Liver (tissue), 9 donors: Measurements from ENCODE around the gene SESN3. TPM values are rescaled to one million over a fixed set of nuclear protein-coding genes. Genes with fewer than 3 reads are reported as not detected.

Source experiments
- DNase-seq: peaks from one replicate; pipeline ENCODE4 v3.0.0-alpha.2; 2017; ENCODE audit warnings: low spot score
- H3K27ac ChIP-seq, 2 donors: one replicate each; pipeline ENCODE4 v1.7.0; 2013; ENCODE audit warnings: inconsistent platforms in 2 of 2, low read length in 2 of 2, control low read depth in 1 of 2, low read depth in 1 of 2, mild to moderate bottlenecking in 1 of 2
- H3K27me3 ChIP-seq, 4 donors: one replicate each; pipeline versions ENCODE4 v1.6.1 to v1.7.0; 2013; ENCODE audit warnings: low read length in 3 of 4, inconsistent platforms in 1 of 4, mild to moderate bottlenecking in 1 of 4, moderate library complexity in 1 of 4; ENCODE audit not compliant: control insufficient read depth in 4 of 4, insufficient read depth in 4 of 4
- H3K36me3 ChIP-seq, 4 donors: one replicate each; pipeline versions ENCODE4 v1.6.1 to v1.7.0; 2013; ENCODE audit warnings: low read length in 3 of 4, mild to moderate bottlenecking in 3 of 4, low read depth in 1 of 4, moderate library complexity in 1 of 4; ENCODE audit not compliant: control insufficient read depth in 4 of 4, insufficient read depth in 3 of 4
- H3K4me1 ChIP-seq, 4 donors: one replicate each; pipeline versions ENCODE4 v1.6.1 to v1.7.0; 2013; ENCODE audit warnings: low read length in 3 of 4, mild to moderate bottlenecking in 3 of 4, moderate library complexity in 1 of 4; ENCODE audit not compliant: control insufficient read depth in 4 of 4, insufficient read depth in 4 of 4
- H3K4me3 ChIP-seq, 3 donors: one replicate each; pipeline versions ENCODE4 v1.6.1 to v1.7.0; 2013; ENCODE audit warnings: low read length in 3 of 3, control low read depth in 1 of 3, low read depth in 1 of 3, mild to moderate bottlenecking in 1 of 3
- H3K9ac ChIP-seq, 2 donors: one replicate each; pipeline ENCODE4 v1.7.0; 2013; ENCODE audit warnings: low read length in 2 of 2, mild to moderate bottlenecking in 2 of 2, moderate library complexity in 2 of 2, control low read depth in 1 of 2, low read depth in 1 of 2
- H3K9me3 ChIP-seq, 4 donors: one replicate each; pipeline versions ENCODE4 v1.6.1 to v1.7.0; 2013; ENCODE audit warnings: low read length in 3 of 4; ENCODE audit not compliant: control insufficient read depth in 4 of 4
- ATF3 ChIP-seq: IDR thresholded peaks from 2 replicates; pipeline ENCODE4 v1.6.1; 2016; ENCODE audit warnings: antibody characterized with exemption
- CTCF ChIP-seq: fragments of 150-350 bp; IDR thresholded peaks from 2 replicates; pipeline ENCODE4 v1.5.1; 2017; ENCODE audit warnings: improper control_type of control experiment, low read depth, low read length; ENCODE audit not compliant: missing input control
- EGR1 ChIP-seq, 2 donors: IDR thresholded peaks; 2 replicates each; pipeline ENCODE4 v1.6.1; 2016 to 2018; ENCODE audit warnings: antibody characterized with exemption in 2 of 2, low read depth in 2 of 2
- FOXA1 ChIP-seq: IDR thresholded peaks from 2 replicates; pipeline ENCODE4 v1.6.1; 2016; ENCODE audit warnings: antibody characterized with exemption
- FOXA2 ChIP-seq: IDR thresholded peaks from 2 replicates; pipeline ENCODE4 v1.6.1; 2016; ENCODE audit warnings: antibody characterized with exemption
- GABPA ChIP-seq, 2 donors: IDR thresholded peaks in 1 of 2; conservative IDR thresholded peaks in 1 of 2; 2 replicates each; pipeline ENCODE4 v1.6.1; 2016; ENCODE audit warnings: antibody characterized with exemption in 2 of 2, mild to moderate bottlenecking in 1 of 2, moderate library complexity in 1 of 2
- HNF4A ChIP-seq, 2 donors: conservative IDR thresholded peaks; 2 replicates each; pipeline ENCODE4 v1.6.1; 2016; ENCODE audit warnings: antibody characterized with exemption in 2 of 2, mild to moderate bottlenecking in 2 of 2
- HNF4G ChIP-seq: IDR thresholded peaks from 2 replicates; pipeline ENCODE4 v1.6.1; 2016; ENCODE audit warnings: antibody characterized with exemption
- JUND ChIP-seq, 2 donors: IDR thresholded peaks; 2 replicates each; pipeline ENCODE4 v1.6.1; 2016; ENCODE audit warnings: antibody characterized with exemption in 2 of 2
- NR2F2 ChIP-seq: IDR thresholded peaks from 2 replicates; pipeline ENCODE4 v1.6.1; 2016; ENCODE audit warnings: antibody characterized with exemption
- RAD21 ChIP-seq, 2 donors: IDR thresholded peaks; 2 replicates each; pipeline ENCODE4 v1.6.1; 2016; ENCODE audit warnings: antibody characterized with exemption in 2 of 2, mild to moderate bottlenecking in 2 of 2
- REST ChIP-seq: IDR thresholded peaks from 2 replicates; pipeline ENCODE4 v1.6.1; 2016; ENCODE audit warnings: antibody characterized with exemption, mild to moderate bottlenecking
- RXRA ChIP-seq, 2 donors: IDR thresholded peaks; 2 replicates each; pipeline ENCODE4 v1.6.1; 2017 to 2018; ENCODE audit warnings: antibody characterized with exemption in 2 of 2, mild to moderate bottlenecking in 1 of 2
- SP1 ChIP-seq: IDR thresholded peaks from 2 replicates; pipeline ENCODE4 v1.6.1; 2018; ENCODE audit warnings: antibody characterized with exemption, mild to moderate bottlenecking
- TAF1 ChIP-seq: conservative IDR thresholded peaks from 2 replicates; pipeline ENCODE4 v1.6.1; 2016; ENCODE audit warnings: antibody characterized with exemption, mild to moderate bottlenecking
- YY1 ChIP-seq: IDR thresholded peaks from 2 replicates; pipeline ENCODE4 v1.6.1; 2016; ENCODE audit warnings: antibody characterized with exemption, mild to moderate bottlenecking
- ZBTB33 ChIP-seq: IDR thresholded peaks from 2 replicates; pipeline ENCODE4 v1.6.1; 2016; ENCODE audit warnings: antibody characterized with exemption
- WGBS: extraction: QIAGEN DNeasy Blood & Tissue Kit; methylation state at CpG from one replicate; pipeline ENCODE4 v1.1.7; 2013; 5-methylcytosine and 5-hydroxymethylcytosine counted together
- polyA plus RNA-seq, 2 donors: library from polyadenylated mRNA; stranded (reverse) in 1 of 2; unstranded in 1 of 2; fragments of 200-250 nt in 1 of 2; fragments of >200 nt in 1 of 2; fragmentation: Nextera tagmentation in 1 of 2; extraction: Ambion mirVana in 1 of 2; gene quantifications; one replicate each; pipeline versions ENCODE4 v1.2.1 to v1.2.3, GENCODE V29; 2013 to 2015
- total RNA-seq, 2 donors: library from RNA; depleted of rRNA; stranded (reverse); fragments of >200 nt; gene quantifications; one replicate each; pipeline ENCODE4 v1.2.3, GENCODE V29; 2014
- donor health status: healthy.
- donor health status: healthy.
- donor health status: healthy.
- donor health status: healthy.
- donor health status: healthy.

SESN3 gene
- total and polyA plus RNA-seq, 4 donors = 0.85 to 46.6 (median 2.6) TPM

- TF ChIP-seq HNF4G = no peak
- TF ChIP-seq JUND (IDR thresholded peaks at IDR 0.05) = no peak
- TF ChIP-seq FOXA1 = no peak
- no peak for TF ChIP-seq REST
- no peak for TF ChIP-seq RAD21 (IDR thresholded peaks at IDR 0.05)
- no peak for TF ChIP-seq EGR1 (IDR thresholded peaks at IDR 0.05; ENCODE audit: low read depth in 2 of 2)
- no peak for TF ChIP-seq CTCF
- no peak for TF ChIP-seq FOXA2
- no peak for TF ChIP-seq GABPA (IDR thresholded peaks at IDR 0.05 in 1 of 2, conservative IDR thresholded peaks at IDR 0.05 in 1 of 2)
- no peak for TF ChIP-seq SP1
- TF ChIP-seq RXRA (IDR thresholded peaks at IDR 0.05) = no peak
- DNase-seq = no peak
- no peaks in the 10 kb centered on the region for H3K9me3 ChIP-seq
- no peak overlapping the region for H3K27ac ChIP-seq
- no peaks in the 10 kb centered on the region for H3K36me3 ChIP-seq
- WGBS = 96% methylated on average over 1 of the region's 1 CpG
- H3K27me3 ChIP-seq = no peaks in the 10 kb centered on the region
- H3K4me1 ChIP-seq = no peaks in the 10 kb centered on the region
- no peak overlapping the region for H3K4me3 ChIP-seq
- no peak overlapping the region for H3K9ac ChIP-seq
Measured at GRCh38 chr11:95121698-95122097, 109.3 kb downstream of the SESN3 start.

- TF ChIP-seq YY1 = no peak
- TF ChIP-seq ATF3 = no peak
- TF ChIP-seq TAF1 = no peak
- no peak for TF ChIP-seq CTCF
- no peak for TF ChIP-seq FOXA2
- no peak for TF ChIP-seq ZBTB33
- no peak for TF ChIP-seq HNF4A (conservative IDR thresholded peaks at IDR 0.05)
- no peak for TF ChIP-seq EGR1 (IDR thresholded peaks at IDR 0.05; ENCODE audit: low read depth in 2 of 2)
- no peak for TF ChIP-seq GABPA (IDR thresholded peaks at IDR 0.05 in 1 of 2, conservative IDR thresholded peaks at IDR 0.05 in 1 of 2)
- no peak for TF ChIP-seq NR2F2
- no peak for TF ChIP-seq HNF4G
- no peak for TF ChIP-seq SP1
- no peak for TF ChIP-seq RAD21 (IDR thresholded peaks at IDR 0.05)
- TF ChIP-seq REST = no peak
- Histone ChIP-seq H3K27ac (no peak overlapping the region), H3K27me3 (no peaks in the 10 kb centered on the region), H3K36me3 (no peaks in the 10 kb centered on the region), H3K9ac (no peak overlapping the region), H3K4me1 (no peaks in the 10 kb centered on the region), H3K4me3 (no peak overlapping the region), H3K9me3 (no peaks in the 10 kb centered on the region)
- DNase-seq = no peak
- 91% methylated on average over 2 of the region's 2 CpGs for WGBS
Measured at GRCh38 chr11:95119361-95120060, 111.5 kb downstream of the SESN3 start.
